OCI-M2 (cell line): Measurements from ENCODE around the gene DPH1.

ENCODE experiments used
- DNase-seq: peaks from one replicate; lab custom pipeline; 2025; ENCODE audit not compliant: unreplicated experiment; lab: John Stamatoyannopoulos, UW

The DPH1 gene

DNA sequence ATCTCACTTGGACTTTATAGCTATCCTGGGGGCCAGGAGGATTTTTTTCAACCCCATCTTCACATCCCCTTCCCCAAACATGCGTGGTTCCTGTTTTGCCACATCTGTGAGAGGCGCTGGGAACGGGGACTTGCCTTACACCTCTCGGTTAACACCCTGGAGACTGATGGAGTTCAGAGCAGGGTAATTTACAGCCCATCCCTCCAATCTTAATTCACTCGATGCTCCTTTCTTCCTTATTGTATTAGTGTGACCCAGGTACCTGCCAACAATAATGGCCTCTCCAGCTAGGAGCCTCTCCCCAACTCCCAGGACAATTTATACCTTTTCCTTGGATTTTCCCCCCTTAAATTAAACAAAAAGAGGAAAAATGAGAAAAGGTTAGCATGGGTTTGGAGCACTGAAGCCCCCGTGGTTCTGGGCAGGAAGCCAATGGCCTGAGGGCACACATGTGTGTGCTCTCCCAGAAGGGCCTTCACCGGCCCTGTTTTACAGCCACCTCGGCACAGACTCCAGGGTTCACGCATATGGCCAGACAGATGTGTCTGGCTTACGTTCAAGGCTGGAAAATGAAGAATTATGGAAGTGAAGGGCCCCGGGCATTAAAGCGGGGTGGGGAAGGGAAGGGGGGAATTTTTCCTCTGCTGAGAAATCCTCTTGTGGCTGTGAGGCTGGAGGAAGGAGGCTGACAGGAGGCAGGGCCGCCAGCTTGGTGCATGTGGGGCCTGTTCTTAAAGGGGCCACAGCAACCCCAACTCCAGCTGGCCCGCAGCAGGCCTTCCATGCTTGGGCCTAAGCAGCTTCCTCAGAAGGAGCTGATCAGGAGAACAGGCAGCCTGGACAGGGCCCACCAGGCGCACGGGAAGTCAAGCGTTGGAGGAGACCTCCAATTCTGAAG is 46.4 kb downstream of the DPH1 start:
- no peak for DNase-seq

DNA sequence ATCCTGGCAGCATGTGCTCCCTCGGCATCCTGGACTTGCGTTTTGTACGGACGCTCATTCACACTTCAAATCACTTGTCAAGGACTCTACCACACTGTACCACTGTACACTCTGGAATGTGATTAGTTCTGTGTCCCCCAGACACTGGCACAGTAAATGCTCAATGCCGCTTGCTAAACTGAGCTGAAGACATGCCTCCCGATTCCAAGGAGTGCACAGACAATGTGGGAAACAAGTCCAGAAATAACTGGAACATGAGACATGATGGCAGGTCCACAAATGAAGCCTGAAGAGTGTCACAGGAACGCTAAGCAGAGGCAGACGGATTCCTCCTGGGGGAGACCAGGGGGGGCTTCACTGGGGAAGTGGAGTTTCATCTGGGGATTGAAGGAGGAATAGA is 47.1 kb downstream of the DPH1 start:
- DNase-seq, result no peak

DNA sequence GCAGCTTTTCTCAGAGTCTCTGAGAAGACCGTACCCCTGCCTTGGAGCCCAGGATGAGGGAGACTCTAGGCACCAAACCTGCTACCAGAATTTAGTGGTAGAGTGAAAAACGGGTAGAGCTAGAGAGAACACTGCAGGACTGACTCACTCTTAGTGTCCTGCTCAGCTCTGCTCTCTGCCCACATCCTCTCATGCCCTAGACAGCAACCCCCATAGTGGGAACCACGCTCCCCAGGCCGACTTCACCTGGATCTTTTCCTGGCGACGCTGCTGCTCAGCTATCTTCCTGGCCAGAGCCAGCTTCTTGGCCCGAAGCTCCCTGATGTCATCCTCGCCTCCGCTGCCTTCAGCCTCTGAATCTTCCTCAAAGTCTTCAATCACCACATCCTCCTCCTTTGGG is 51.6 kb downstream of the DPH1 start:
- no peak for DNase-seq

DNA sequence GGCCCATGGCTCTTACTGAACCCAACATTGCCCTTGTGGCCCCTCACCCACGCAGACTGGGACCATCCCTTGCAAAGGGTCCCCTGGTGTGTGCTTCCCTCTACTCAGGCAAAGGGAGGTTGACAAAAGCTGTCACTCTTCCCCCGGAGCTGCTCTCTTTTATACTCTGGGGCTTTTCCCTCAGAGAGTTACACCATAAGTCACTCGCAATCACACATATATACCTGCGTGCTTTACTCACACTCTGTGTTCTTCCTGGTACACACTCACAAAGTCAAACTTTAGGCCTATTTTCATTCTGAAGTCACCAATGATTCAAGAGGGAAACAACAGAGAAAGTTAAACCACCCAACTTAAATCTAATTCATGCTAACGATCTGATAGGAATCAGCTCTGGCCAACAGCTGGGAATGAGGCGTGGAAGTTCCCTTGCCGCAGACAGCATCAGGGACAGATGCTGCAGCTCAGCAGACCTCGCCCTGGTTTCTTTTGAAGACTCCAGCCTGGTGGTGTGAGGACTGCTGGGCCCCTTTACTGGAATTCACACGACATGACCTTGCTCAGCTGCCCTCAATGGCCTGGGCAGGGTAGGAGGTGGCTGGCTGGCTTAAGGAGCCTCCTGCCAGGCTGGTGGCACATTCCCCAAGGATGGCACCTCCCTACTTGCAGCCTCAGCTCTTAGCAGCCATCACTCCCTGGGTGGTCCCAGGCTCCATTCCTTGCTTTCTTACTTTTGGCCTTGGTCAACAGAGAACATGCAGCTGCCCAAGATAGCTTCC is 52.2 kb downstream of the DPH1 start:
- no peak for DNase-seq

DNA sequence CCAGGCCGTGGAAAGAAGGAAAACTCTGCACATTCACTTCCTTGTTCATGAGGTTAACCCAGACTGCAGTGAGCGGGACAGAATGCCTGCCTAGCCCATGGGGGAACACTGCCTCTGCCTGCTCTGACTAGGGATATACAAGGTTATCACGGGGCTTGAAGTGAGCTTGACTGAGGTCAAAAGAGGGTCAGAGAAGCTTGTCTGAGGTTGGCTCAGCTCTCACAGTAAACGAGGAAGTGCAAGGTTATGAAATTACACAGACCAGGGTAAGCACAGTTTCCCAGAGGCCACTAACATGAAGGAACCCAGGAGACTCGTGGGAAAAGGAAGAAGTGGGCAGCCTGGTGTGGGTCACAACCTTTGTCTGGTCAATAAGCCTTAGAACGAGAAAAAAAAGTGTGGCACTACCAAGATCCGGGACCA is 53.7 kb downstream of the DPH1 start:
- no peak for DNase-seq

DNA sequence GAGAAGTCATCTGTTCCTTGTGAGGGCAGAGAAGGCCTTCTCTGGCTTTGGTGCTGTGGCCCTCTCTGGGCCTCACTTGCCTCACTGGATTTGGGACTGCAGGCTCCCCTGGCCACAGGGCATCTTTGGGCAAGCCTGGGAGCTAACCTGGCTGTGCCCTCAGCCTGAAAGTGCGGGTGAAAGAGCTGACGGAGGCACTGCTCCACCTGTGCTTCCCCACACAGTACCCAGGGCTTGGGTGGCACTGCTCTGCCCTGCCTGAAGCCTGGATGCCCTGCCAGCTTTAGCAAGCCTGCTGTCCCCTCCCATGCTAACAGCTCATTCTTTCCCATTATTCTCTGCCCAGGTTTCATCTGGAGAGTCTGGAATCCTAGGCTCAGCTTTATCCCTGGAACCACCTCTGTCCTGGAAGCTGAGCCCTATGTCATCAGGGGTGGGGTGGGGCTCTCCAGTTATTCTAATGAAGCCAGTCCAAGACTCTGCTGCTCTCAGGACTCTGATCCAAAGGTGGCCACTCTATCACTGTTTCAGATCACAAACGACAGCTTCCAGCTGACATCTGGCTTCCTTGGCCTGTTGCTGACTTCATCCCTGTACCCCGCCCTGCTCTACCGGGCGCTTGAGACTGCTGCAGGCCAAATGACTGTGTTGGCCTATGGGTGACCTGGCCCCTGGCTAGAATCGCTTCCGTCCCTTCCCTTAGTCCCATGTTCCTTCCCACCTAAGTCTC is 54.2 kb downstream of the DPH1 start:
- no peak for DNase-seq

DNA sequence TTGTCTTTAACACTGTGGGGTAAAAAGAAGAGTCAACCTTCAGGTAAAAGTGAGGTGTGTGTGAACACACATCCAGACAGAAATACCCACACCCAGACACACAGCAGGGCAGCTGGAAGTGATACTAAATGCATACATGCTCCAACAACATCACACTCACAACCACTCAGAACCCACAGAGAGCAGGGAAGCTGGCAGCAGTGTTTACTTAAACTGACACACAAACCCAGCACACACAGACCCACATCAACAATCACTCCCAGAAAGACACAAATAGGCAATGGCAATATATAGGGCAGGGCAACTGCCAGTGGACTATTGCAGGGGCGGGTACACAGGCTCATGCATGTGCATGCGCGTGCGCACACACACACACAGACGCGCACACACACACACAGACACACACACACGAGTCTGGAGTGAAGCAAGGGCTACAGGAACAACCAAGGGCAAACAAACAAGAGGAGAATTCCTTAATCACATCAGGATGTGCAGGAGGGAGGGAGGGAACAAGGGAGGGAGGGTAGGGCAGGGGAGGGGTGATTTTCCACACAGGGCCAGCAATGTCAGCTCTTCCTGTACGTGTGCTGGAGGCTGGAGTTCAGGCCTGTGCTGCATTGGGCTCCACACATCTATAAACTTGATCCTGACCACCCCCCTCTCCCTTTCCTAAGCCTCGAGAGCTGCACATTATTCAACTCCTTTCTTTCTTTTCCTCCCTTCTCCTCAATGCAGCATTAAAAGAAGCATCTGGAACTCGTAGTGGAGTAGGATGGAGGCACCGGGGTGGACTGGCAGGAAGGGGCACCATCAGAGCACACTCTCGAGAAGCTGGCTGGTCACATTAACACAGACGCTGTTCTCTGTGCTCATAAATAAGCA is 55.1 kb downstream of the DPH1 start:
- DNase-seq, result no peak

DNA sequence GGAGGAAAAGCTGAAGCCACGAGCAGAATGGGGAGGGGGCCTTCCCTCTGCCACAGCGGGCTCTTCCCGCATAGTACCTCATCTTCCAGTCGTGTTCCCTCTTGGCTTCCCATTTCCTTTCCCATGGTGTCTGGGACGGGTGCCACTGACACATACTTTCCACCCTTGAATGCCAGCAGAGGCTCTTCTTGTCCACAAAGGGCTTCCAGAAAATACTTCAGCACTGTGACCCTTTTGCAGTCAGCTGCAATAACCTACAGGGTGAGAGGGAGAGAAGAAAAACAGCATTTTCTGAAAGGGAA is 55.6 kb downstream of the DPH1 start:
- no peak for DNase-seq

DNA sequence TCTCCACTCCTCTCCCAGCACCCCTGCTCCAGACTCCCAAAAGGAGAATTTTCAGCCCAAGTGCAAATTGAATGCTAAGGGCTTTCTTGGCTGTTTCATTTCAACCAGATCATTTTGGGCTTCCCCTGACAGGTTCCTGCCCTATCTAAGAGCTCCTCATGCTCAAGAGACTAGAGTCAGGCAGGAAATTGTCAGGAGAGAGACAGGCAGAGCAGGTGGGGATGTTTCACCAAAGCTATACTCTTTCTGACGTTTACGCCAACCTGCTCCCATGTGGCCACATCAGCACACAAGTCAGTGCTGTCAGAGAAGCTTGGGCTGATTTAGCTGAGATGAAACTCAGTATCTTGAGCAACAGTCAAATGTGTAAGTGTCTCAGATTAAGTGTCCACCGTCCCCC is 56.4 kb downstream of the DPH1 start:
- DNase-seq, result no peak

DNA sequence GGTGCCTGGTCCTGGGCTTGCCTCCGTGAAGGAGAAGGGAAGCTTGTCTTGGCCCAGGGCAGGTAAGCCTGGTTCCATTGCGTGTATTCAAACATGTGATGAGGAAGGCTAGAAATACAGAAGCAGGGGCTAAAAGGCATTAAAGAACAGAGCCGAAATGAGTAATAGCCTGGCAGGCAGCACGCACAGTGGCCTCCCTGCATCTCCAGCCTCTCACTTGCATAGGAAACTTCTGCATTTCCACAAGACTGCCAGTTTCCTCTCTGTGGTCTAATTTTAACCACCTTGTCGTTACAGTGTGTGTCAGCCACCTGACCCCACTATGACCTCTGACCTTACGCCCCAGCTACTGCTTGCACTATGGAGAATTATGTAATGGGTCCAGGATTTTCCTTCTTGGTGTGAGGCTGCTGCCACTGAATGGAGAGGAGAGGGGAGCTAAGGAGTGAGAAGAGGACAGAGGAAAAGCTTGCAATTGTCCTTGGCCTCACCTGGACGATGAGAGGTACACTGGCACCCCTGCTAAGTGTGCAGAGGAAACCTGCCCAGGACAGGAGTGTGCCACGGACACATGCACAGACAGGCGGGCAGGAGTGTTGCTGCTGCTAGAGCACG is 57.8 kb downstream of the DPH1 start:
- DNase-seq, result no peak

DNA sequence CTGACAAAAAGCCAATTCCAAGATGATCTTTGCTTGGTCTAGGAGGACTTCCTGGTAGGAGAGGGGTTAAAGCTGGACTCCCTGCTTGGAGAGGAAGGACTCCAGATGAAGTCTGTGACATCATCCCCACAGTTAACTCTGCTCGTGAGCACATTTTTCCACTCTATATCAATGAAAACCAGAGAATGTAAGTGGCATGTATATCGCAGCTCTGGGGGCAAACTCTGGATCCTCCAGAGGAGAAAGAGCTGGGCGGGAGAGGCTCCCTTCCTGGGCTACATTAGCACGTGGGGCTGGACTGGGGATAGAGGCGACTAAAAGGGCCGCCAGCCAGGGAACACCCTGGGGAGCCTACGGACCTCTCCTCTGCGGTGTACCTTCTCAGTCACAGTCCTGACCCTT is 59.1 kb downstream of the DPH1 start:
- DNase-seq, result no peak

DNA sequence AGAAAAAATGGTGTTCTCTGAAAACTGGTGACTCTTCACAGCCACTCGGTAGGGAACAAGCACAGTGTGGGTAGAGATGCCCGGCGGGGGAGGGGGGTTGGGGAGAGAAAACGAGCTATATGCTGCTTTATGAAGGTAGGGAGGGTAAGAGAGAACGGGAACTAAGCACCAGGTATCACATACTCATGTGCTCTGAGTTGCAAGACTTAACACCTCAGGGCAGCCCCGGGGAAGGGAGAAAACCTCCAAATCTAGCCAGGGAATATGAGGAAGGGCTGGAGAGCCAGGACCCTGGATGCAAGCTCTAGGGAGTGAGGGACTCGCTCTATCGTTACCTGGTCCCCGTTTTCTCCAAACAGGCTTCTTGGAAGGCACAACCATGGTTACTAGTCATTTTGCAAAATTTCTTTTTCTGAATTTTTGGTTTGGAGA is 60.3 kb downstream of the DPH1 start:
- DNase-seq, result no peak

DNA sequence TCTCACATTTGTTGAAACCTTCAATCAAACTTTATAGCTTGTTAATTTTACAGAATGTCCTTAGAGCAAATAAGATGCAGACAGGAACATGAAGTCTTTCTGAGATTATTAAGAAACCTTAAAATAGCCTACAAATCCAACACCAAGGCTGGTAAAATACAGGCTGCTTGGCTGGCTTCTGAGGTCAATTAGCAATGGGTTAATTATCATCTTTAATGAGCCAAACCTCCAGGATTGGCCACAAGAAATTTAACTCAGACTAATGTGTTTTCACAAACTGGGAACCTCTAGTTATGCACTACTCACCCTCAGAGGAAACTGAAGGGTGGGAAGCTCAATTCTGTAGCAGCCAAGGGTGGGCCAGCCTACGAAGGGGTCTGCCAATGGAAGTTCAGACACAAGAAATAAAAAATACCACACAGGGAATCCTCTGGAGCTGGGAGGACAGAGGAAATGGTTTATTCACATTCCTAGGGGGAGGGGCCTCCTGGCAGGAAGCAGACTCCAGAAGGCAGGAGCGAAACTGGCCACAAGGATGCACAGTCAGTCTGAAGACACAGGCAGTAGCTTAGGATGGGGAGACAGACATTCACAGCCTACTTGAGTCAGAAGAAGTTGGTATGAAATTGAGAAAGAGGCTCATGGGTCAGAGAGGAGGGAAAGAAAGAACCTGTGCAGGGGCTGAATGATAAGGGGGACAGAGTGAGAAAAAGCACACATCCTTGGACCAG is 61.0 kb downstream of the DPH1 start:
- DNase-seq, result no peak

DNA sequence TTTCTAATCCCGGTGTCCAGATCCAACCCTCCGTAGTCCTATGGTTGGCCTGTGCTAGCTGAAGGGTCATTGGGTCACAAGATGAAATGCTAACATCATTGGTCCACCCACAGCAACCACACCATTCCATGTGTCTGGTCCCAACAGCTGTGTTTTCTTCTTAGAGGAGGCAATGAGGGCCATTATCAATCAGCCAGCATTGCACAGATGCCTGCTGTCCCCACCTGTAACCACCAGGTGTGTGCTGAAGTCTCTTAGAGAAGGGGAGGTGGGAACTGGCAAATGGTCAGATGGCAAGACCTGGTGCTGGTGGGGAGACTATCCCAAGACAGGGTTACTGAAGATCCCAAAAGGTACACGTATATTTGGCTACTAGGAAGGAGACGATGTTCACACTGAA is 62.3 kb downstream of the DPH1 start:
- no peak for DNase-seq

DNA sequence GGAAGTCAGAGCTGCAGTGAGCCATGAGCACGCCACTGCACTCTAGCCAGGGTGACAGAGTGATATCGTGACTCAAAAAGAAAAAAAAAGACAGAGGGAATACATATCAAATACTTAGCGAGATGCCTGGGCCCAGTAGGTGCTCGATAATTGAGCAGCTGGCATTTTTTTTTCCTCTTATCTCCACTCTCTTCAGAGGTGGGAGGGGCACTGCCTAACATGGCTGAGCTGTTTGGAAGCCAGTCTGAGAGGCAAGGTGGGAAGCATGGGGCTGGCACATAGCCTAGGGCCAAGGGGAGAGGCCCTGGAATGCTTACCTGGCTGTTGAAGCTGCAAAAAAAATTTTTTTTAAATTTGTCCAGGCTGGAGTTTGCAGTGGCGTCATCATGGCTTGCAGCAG is 63.4 kb downstream of the DPH1 start:
- no peak for DNase-seq
